CD4-positive, alpha-beta T cell (primary cell): ENCODE results near the gene UBAP2L. TPM values are rescaled to one million over a fixed set of nuclear protein-coding genes. Genes with fewer than 3 reads are reported as not detected.
A peak's percentile ranks its signal among the peaks of the same experiment; 100 is the strongest.

Source experiments
- ATAC-seq: fragments of 200-7000 bp; cut with Tn5 transposase; one replicate; pipeline ENCODE4 v1.10.0; 2022; ENCODE audit warnings: mild to moderate bottlenecking; ENCODE audit not compliant: poor library complexity
- CTCF ChIA-PET: fragments of 350-600 bp; sonication (Branson Sonifier 250); formaldehyde crosslinking; loops from one replicate; lab custom pipeline; 2021; ENCODE audit warnings: antibody characterized with exemption, inconsistent platforms; lab: Charles Lee
- POLR2A ChIA-PET: fragments of 350-600 bp; sonication (Branson Sonifier 250); formaldehyde crosslinking; loops from one replicate; lab custom pipeline; 2021; ENCODE audit warnings: antibody characterized with exemption, inconsistent platforms; lab: Charles Lee
- DNase-seq, 14 experiments: peaks; one replicate each; pipeline ENCODE4 v3.0.0-alpha.2; 2013 to 2020; ENCODE audit warnings: mixed read lengths in 2 of 14
- H3K27ac ChIP-seq, 2 donors: one replicate each; pipeline versions ENCODE4 v1.5.1 to v1.7.0; 2013; ENCODE audit warnings: low read length in 2 of 2, low read depth in 1 of 2, mild to moderate bottlenecking in 1 of 2
- H3K27me3 ChIP-seq, 2 experiments: 1 replicate in 1 of 2; 2 replicates in 1 of 2; pipeline versions ENCODE4 v1.6.1 to v1.7.0; 2013; ENCODE audit warnings: low read length in 2 of 2, control low read depth in 1 of 2, mild to moderate bottlenecking in 1 of 2, moderate library complexity in 1 of 2; ENCODE audit not compliant: insufficient read depth in 2 of 2, control insufficient read depth in 1 of 2
- H3K36me3 ChIP-seq: one replicate; pipeline ENCODE4 v1.6.1; 2013; ENCODE audit warnings: low read length, control low read depth; ENCODE audit not compliant: insufficient read depth
- H3K4me1 ChIP-seq: one replicate; pipeline ENCODE4 v1.6.1; 2013; ENCODE audit warnings: low read length, control low read depth; ENCODE audit not compliant: insufficient read depth
- H3K4me3 ChIP-seq: one replicate; pipeline ENCODE4 v1.5.1; 2013; ENCODE audit warnings: mild to moderate bottlenecking, low read length, moderate library complexity
- H3K9me3 ChIP-seq, 2 experiments: 1 replicate in 1 of 2; 2 replicates in 1 of 2; pipeline versions ENCODE4 v1.6.1 to v1.7.0; 2013; ENCODE audit warnings: low read length in 2 of 2, mild to moderate bottlenecking in 2 of 2, control low read depth in 1 of 2, moderate library complexity in 1 of 2; ENCODE audit not compliant: control insufficient read depth in 1 of 2, insufficient read depth in 1 of 2
- H3K27ac Mint-ChIP-seq: one replicate; pipeline ENCODE4 v1.8.0; 2020; ENCODE audit warnings: mixed read lengths
- H3K27me3 Mint-ChIP-seq: one replicate; pipeline ENCODE4 v1.8.0; 2021; ENCODE audit warnings: mixed read lengths
- H3K36me3 Mint-ChIP-seq: one replicate; pipeline ENCODE4 v1.8.0; 2021; ENCODE audit warnings: low read depth, mixed read lengths
- H3K4me1 Mint-ChIP-seq: one replicate; pipeline ENCODE4 v1.8.0; 2021; ENCODE audit warnings: low read depth, mixed read lengths
- H3K4me3 Mint-ChIP-seq: one replicate; pipeline ENCODE4 v1.8.0; 2020; ENCODE audit warnings: mild to moderate bottlenecking, mixed read lengths
- H3K9me3 Mint-ChIP-seq: one replicate; pipeline ENCODE4 v1.8.0; 2020; ENCODE audit warnings: mixed read lengths
- intact Hi-C, 2 experiments: fragments of 100-400 bp; cut with DNase I in 1 of 2; cut with micrococcal nuclease in 1 of 2; formaldehyde crosslinking; loops; one replicate each; pipeline versions ENCODE4 v1.15.1 to v1.9.0; 2023 to 2025; cut with DNase I, micrococcal nuclease
- total RNA-seq, 174 experiments: library from RNA in 2 of 174; stranded (reverse) in 2 of 174; gene quantifications; one replicate each; pipeline ENCODE4 v1.2.3 and lab custom pipeline; 2021 to 2026
- TF ChIP-seq, protein P1 (sequence below): fragments of 200-600 bp; IDR thresholded peaks from one replicate; pipeline ENCODE4 v1.8.0; 2022; ENCODE audit warnings: antibody characterized with exemption, mild to moderate bottlenecking

Gene UBAP2L
- total RNA-seq, 2 experiments from 2014 or later: 224 to 234 TPM

DNA sequence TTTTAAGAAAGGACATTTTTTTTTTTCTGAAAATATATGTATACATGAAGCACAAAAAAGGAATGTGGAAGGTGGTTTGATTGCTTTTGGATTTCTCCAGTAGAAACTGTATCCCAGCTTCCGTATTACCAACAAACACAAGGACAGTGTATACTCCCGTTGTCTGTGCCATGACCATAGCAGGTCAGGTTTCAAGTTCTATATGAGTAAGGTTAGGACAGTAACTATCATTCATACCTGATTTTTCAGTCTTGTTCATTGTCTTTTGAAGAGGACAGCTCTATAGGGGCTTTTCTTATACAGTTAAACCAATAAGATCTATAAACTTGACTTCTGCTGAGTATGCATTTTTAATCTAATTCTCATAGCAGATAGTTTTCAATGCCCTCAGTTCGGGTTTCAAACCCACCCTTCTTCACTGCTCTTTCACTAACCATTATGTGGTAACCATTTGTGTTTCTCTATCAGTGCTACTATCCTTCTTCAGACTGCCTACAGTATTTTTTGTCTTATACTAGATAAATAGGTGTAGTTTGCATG, 19.6 kb downstream of the UBAP2L start:
- H3K27me3 ChIP-seq: no peaks in the 10 kb centered on the region
- no peak overlapping the region for H3K4me3 ChIP-seq
- H3K27ac ChIP-seq: no peak overlapping the region
- TF ChIP-seq, protein P1, sequence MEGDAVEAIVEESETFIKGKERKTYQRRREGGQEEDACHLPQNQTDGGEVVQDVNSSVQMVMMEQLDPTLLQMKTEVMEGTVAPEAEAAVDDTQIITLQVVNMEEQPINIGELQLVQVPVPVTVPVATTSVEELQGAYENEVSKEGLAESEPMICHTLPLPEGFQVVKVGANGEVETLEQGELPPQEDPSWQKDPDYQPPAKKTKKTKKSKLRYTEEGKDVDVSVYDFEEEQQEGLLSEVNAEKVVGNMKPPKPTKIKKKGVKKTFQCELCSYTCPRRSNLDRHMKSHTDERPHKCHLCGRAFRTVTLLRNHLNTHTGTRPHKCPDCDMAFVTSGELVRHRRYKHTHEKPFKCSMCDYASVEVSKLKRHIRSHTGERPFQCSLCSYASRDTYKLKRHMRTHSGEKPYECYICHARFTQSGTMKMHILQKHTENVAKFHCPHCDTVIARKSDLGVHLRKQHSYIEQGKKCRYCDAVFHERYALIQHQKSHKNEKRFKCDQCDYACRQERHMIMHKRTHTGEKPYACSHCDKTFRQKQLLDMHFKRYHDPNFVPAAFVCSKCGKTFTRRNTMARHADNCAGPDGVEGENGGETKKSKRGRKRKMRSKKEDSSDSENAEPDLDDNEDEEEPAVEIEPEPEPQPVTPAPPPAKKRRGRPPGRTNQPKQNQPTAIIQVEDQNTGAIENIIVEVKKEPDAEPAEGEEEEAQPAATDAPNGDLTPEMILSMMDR: no peak
- POLR2A ChIA-PET: interaction anchor here (0.6 kb wide), 1 partner anchor 761 kb away, joined by 3 read pairs; no protein-coding TSS in a partner anchor
- H3K36me3 ChIP-seq: peaks cover 92% of the 10 kb centered on the region
- CTCF ChIA-PET: interaction anchor here (1.5 kb wide), 1 partner anchor 25 kb away, joined by 3 read pairs; no protein-coding TSS in a partner anchor
- no peak overlapping the region for H3K4me3 Mint-ChIP-seq
- H3K9me3 ChIP-seq: no peaks in the 10 kb centered on the region
- peaks cover 99% of the 10 kb centered on the region for H3K36me3 Mint-ChIP-seq
- no peaks in the 10 kb centered on the region for H3K27me3 Mint-ChIP-seq
- intact Hi-C loops: no loop called here
- no peaks in the 10 kb centered on the region for H3K9me3 Mint-ChIP-seq
- peaks cover 44% of the 10 kb centered on the region for H3K4me1 Mint-ChIP-seq
- DNase-seq (no peak), ATAC-seq (no peak)
- peak overlapping the region; percentile 80 for H3K27ac Mint-ChIP-seq
- H3K4me1 ChIP-seq: no peaks in the 10 kb centered on the region

DNA sequence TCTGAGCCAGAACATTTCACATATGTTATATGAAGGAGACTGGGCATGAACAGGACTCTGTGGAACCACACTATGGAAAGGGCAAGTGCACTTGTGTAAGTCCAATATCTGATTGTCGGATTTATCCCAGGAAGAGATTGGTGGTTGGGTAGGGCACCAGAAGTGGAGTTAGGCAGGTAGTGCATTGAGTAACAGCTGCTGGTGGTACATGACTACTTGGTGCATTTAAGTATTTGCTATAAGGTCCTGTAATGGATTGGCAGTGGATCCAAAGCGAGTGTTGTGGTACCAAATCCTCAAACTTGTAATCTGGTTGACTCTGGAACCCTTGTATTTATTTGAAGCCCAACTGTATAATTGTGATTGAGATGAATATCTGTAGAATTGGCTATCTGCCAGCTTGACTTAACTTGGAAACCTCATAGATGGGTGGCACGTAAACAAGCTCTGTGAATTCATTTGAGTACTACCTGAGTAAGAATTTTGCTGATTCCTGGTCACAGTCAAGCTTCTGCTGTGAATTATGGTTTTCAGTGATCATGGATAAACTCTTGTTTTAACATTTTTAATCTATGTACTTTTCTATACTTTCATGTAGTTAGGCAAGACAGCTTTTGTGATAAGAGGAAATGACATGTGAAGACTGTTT, 21.1 kb downstream of the UBAP2L start:
- Histone ChIP-seq H3K4me1 (no peaks in the 10 kb centered on the region), H3K27ac (no peak overlapping the region), H3K36me3 (peaks cover 89% of the 10 kb centered on the region), H3K27me3 (no peaks in the 10 kb centered on the region), H3K9me3 (no peaks in the 10 kb centered on the region), H3K4me3 (no peak overlapping the region)
- no peak overlapping the region for H3K4me3 Mint-ChIP-seq
- intact Hi-C loops: no loop called here
- ChIA-PET CTCF (interaction anchor here (0.6 kb wide), 2 partner anchors 348 to 358 kb away, joined by 3 read pairs; no protein-coding TSS in a partner anchor), POLR2A (no interaction called here)
- TF ChIP-seq, protein P1: no peak
- peak overlapping the region; percentile 80 for H3K27ac Mint-ChIP-seq
- no peak for ATAC-seq
- H3K4me1 Mint-ChIP-seq: peaks cover 46% of the 10 kb centered on the region
- H3K9me3 Mint-ChIP-seq: no peaks in the 10 kb centered on the region
- H3K27me3 Mint-ChIP-seq: no peaks in the 10 kb centered on the region
- DNase-seq: peak in 3 of 14 experiments; percentile 18 to 36 (median 26)
- H3K36me3 Mint-ChIP-seq: peaks cover 97% of the 10 kb centered on the region

DNA sequence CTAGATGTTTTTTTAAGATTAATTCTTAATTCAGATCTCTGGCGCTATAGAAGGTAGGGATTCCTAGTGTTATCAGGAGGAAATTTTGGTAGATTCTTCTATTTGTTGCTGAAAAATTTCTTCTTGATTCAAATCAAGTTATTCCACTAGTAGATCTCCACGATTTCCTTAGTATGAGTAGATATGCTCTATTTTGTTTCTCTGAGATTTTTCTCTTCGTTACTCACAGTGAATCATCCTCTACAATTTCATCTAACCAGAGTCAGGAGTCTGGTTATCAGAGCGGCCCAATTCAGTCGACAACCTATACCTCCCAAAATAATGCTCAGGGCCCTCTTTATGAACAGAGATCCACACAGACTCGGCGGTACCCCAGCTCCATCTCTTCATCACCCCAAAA, 32.9 kb downstream of the UBAP2L start:
- no peaks in the 10 kb centered on the region for H3K4me1 ChIP-seq
- no peaks in the 10 kb centered on the region for H3K27me3 ChIP-seq
- H3K9me3 Mint-ChIP-seq: no peaks in the 10 kb centered on the region
- no peak overlapping the region for H3K4me3 ChIP-seq
- ATAC-seq (no peak), DNase-seq (no peak)
- TF ChIP-seq, protein P1: no peak
- H3K27ac Mint-ChIP-seq: peak overlapping the region; percentile 10
- ChIA-PET CTCF (no interaction called here), POLR2A (no interaction called here)
- H3K36me3 ChIP-seq: peaks cover 97% of the 10 kb centered on the region
- H3K27me3 Mint-ChIP-seq: no peaks in the 10 kb centered on the region
- no peaks in the 10 kb centered on the region for H3K9me3 ChIP-seq
- intact Hi-C loops: no loop called here
- no peak overlapping the region for H3K27ac ChIP-seq
- peaks cover 99% of the 10 kb centered on the region for H3K36me3 Mint-ChIP-seq
- H3K4me1 Mint-ChIP-seq: no peaks in the 10 kb centered on the region
- H3K4me3 Mint-ChIP-seq: no peak overlapping the region
